ENCODE results near the gene SLC24A4. TPM values are rescaled to one million over a fixed set of nuclear protein-coding genes. Genes with fewer than 3 reads are reported as not detected.

The SLC24A4 gene
- polyA plus RNA-seq, 1 donor (not counting 4 experiments of a cell fraction or from before 2014, with no cell fraction given), result 0.10 TPM

GRCh38 chr14:92274055-92274454 is 48.9 kb upstream of the SLC24A4 start:
- TF ChIP-seq CTCF (optimal IDR thresholded peaks at IDR 0.05 in 1 of 3, IDR thresholded peaks at IDR 0.05 in 1 of 3, conservative IDR thresholded peaks at IDR 0.05 in 1 of 3; ENCODE audit: extremely low read depth in 1 of 3, insufficient read depth in 2 of 3, low read length in 3 of 3) (no peak), EZH2 (IDR thresholded peaks at IDR 0.05; ENCODE audit: low read length) (no peak)
- H3K4me3 ChIP-seq (ENCODE audit: control insufficient read depth in 2 of 3, extremely low read depth in 1 of 3, insufficient read depth in 2 of 3, low read depth in 1 of 3, low read length in 3 of 3), result no peak overlapping the region
- no peak overlapping the region for H3K9ac ChIP-seq (ENCODE audit: control insufficient read depth, extremely low read depth, insufficient read depth, low read length)
- H3K36me3 ChIP-seq (ENCODE audit: control insufficient read depth in 2 of 2, extremely low read depth in 1 of 2, insufficient read depth in 2 of 2, low read length in 2 of 2), result no peaks in the 10 kb centered on the region
- no peak overlapping the region for H3K27ac ChIP-seq (ENCODE audit: control insufficient read depth, insufficient read depth, low read length)
- peaks cover 12% of the 10 kb centered on the region for H3K27me3 ChIP-seq (ENCODE audit: control insufficient read depth, extremely low read depth, insufficient read depth, low read length)
- H4K20me1 ChIP-seq (ENCODE audit: control insufficient read depth, extremely low read depth, insufficient read depth, low read length), result no peaks in the 10 kb centered on the region
- H3K9me3 ChIP-seq (ENCODE audit: control insufficient read depth, low read depth, low read length), result no peaks in the 10 kb centered on the region
- H3K79me2 ChIP-seq (ENCODE audit: control insufficient read depth, insufficient read depth, low read length), result no peaks in the 10 kb centered on the region
- H3K4me1 ChIP-seq (ENCODE audit: control insufficient read depth, extremely low read depth, insufficient read depth, low read length), result no peaks in the 10 kb centered on the region
- DNase-seq (ENCODE audit: low read depth, low spot score), result no peak
- no peak overlapping the region for H3K4me2 ChIP-seq (ENCODE audit: control insufficient read depth, extremely low read depth, insufficient read depth, low read depth, low read length)
- H2AFZ ChIP-seq (ENCODE audit: control insufficient read depth, low read length), result no peak overlapping the region
- dilution Hi-C loops (cut with MboI; ENCODE audit: extremely low pct_ligation_motif_present, low sequenced_read_pairs), result no loop called here
- FAIRE-seq, result no peak
- H3K9me1 ChIP-seq (ENCODE audit: control insufficient read depth, extremely low read depth, insufficient read depth, low read length), result no peaks in the 10 kb centered on the region

- FAIRE-seq, result no peak
- Histone ChIP-seq H3K79me2 (ENCODE audit: control insufficient read depth, insufficient read depth, low read length) (no peaks in the 10 kb centered on the region), H3K27ac (ENCODE audit: control insufficient read depth, insufficient read depth, low read length) (no peak overlapping the region), H3K9me3 (ENCODE audit: control insufficient read depth, low read depth, low read length) (no peaks in the 10 kb centered on the region), H3K4me2 (ENCODE audit: control insufficient read depth, extremely low read depth, insufficient read depth, low read depth, low read length) (no peak overlapping the region), H3K9ac (ENCODE audit: control insufficient read depth, extremely low read depth, insufficient read depth, low read length) (no peak overlapping the region), H3K27me3 (ENCODE audit: control insufficient read depth, extremely low read depth, insufficient read depth, low read length) (peaks cover 12% of the 10 kb centered on the region), H3K4me1 (ENCODE audit: control insufficient read depth, extremely low read depth, insufficient read depth, low read length) (no peaks in the 10 kb centered on the region), H3K9me1 (ENCODE audit: control insufficient read depth, extremely low read depth, insufficient read depth, low read length) (no peaks in the 10 kb centered on the region), H3K36me3 (ENCODE audit: control insufficient read depth in 2 of 2, extremely low read depth in 1 of 2, insufficient read depth in 2 of 2, low read length in 2 of 2) (no peaks in the 10 kb centered on the region), H3K4me3 (ENCODE audit: control insufficient read depth in 2 of 3, extremely low read depth in 1 of 3, insufficient read depth in 2 of 3, low read depth in 1 of 3, low read length in 3 of 3) (no peak overlapping the region), H4K20me1 (ENCODE audit: control insufficient read depth, extremely low read depth, insufficient read depth, low read length) (no peaks in the 10 kb centered on the region), H2AFZ (ENCODE audit: control insufficient read depth, low read length) (no peak overlapping the region)
- TF ChIP-seq CTCF (optimal IDR thresholded peaks at IDR 0.05 in 1 of 3, IDR thresholded peaks at IDR 0.05 in 1 of 3, conservative IDR thresholded peaks at IDR 0.05 in 1 of 3; ENCODE audit: extremely low read depth in 1 of 3, insufficient read depth in 2 of 3, low read length in 3 of 3) (no peak), EZH2 (IDR thresholded peaks at IDR 0.05; ENCODE audit: low read length) (no peak)
- DNase-seq (ENCODE audit: low read depth, low spot score), result no peak
- dilution Hi-C loops (cut with MboI; ENCODE audit: extremely low pct_ligation_motif_present, low sequenced_read_pairs), result no loop called here
Observed at GRCh38 chr14:92276074-92276473, 46.9 kb upstream of the SLC24A4 start.
